ENCODE measurements around the gene LRRC73.

GRCh38 chr6:43468240-43468639 lies 41.9 kb downstream of the LRRC73 start:
- no peak for TF ChIP-seq NR2C2 (CRISPR knock-in tag; IDR thresholded peaks at IDR 0.05)
- TF ChIP-seq CREM (CRISPR knock-in tag; IDR thresholded peaks at IDR 0.05), result no peak
- TF ChIP-seq CTCF (IDR thresholded peaks at IDR 0.05), result no peak
